Measurements from ENCODE around the gene UNC50. TPM values are rescaled to one million over a fixed set of nuclear protein-coding genes. Genes with fewer than 3 reads are reported as not detected.

The UNC50 gene
- total RNA-seq, 4 donors from 2014 or later: 40.3 to 55.7 (median 46.0) TPM

- ATAC-seq: no peak
- no peak for TF ChIP-seq POLR2A (IDR thresholded peaks at IDR 0.05)
- TF ChIP-seq EP300 (IDR thresholded peaks at IDR 0.05): no peak
- TF ChIP-seq POLR2AphosphoS5 (IDR thresholded peaks at IDR 0.05): no peak
- no peak for TF ChIP-seq CTCF (IDR thresholded peaks at IDR 0.05)
- peaks cover 0 to 6% (median 0%) of the 10 kb centered on the region in 3 donors for H3K4me1 ChIP-seq
- 43 to 82% methylated on average over 1 to 2 of the region's 4 CpGs for WGBS, 2 donors (ENCODE audit: low coverage in 1 of 2)
- no peaks in the 10 kb centered on the region for H3K27me3 ChIP-seq
- H3K9me3 ChIP-seq: no peaks in the 10 kb centered on the region
- no peak overlapping the region for H3K27ac ChIP-seq
- H3K36me3 ChIP-seq: peaks cover 0 to 29% of the 10 kb centered on the region in 2 donors
- H3K4me3 ChIP-seq: no peak overlapping the region
Measured at GRCh38 chr2:98648451-98648850, 40.1 kb downstream of the UNC50 start.

- H3K27ac ChIP-seq: no peak overlapping the region
- H3K4me1 ChIP-seq: peaks cover 0 to 6% (median 0%) of the 10 kb centered on the region in 3 donors
- WGBS, 2 donors (ENCODE audit: low coverage in 1 of 2): 19% methylated on average over 4 of the region's 4 CpGs; no CpG with 5 or more reads in 1 of the 2 donors
- no peaks in the 10 kb centered on the region for H3K27me3 ChIP-seq
- H3K4me3 ChIP-seq: no peak overlapping the region
- ATAC-seq: peak; percentile 70
- H3K36me3 ChIP-seq: peaks cover 0 to 26% of the 10 kb centered on the region in 2 donors
- no peaks in the 10 kb centered on the region for H3K9me3 ChIP-seq
- TF ChIP-seq EP300 (IDR thresholded peaks at IDR 0.05): no peak
- no peak for TF ChIP-seq POLR2A (IDR thresholded peaks at IDR 0.05)
- TF ChIP-seq CTCF (IDR thresholded peaks at IDR 0.05): peak; percentile 95 to 99 (median 97)
- no peak for TF ChIP-seq POLR2AphosphoS5 (IDR thresholded peaks at IDR 0.05)
Measured at GRCh38 chr2:98649135-98649991, 41.0 kb downstream of the UNC50 start.

- H3K27me3 ChIP-seq: no peaks in the 10 kb centered on the region
- no peak for TF ChIP-seq CTCF (IDR thresholded peaks at IDR 0.05)
- H3K4me1 ChIP-seq: peaks cover 0 to 6% (median 0%) of the 10 kb centered on the region in 3 donors
- no peak overlapping the region for H3K27ac ChIP-seq
- no peak overlapping the region for H3K4me3 ChIP-seq
- no peaks in the 10 kb centered on the region for H3K9me3 ChIP-seq
- peaks cover 0 to 26% of the 10 kb centered on the region in 2 donors for H3K36me3 ChIP-seq
- ATAC-seq: no peak
- 80 to 100% methylated on average over 1 of the region's 1 CpG for WGBS, 2 donors (ENCODE audit: low coverage in 1 of 2)
Measured at GRCh38 chr2:98649992-98650375, 41.6 kb downstream of the UNC50 start.

GRCh38 chr2:98650998-98651397 is 42.6 kb downstream of the UNC50 start:
- TF ChIP-seq EP300 (IDR thresholded peaks at IDR 0.05) (no peak), POLR2A (IDR thresholded peaks at IDR 0.05) (no peak), POLR2AphosphoS5 (IDR thresholded peaks at IDR 0.05) (no peak), CTCF (IDR thresholded peaks at IDR 0.05) (no peak)
- 79 to 88% methylated on average over 1 of the region's 1 CpG for WGBS, 2 donors (ENCODE audit: low coverage in 1 of 2)
- Histone ChIP-seq H3K36me3 (peaks cover 0 to 26% of the 10 kb centered on the region in 2 donors), H3K27ac (no peak overlapping the region), H3K4me3 (no peak overlapping the region), H3K4me1 (peaks cover 0 to 6% (median 0%) of the 10 kb centered on the region in 3 donors), H3K27me3 (no peaks in the 10 kb centered on the region), H3K9me3 (no peaks in the 10 kb centered on the region)
- ATAC-seq: no peak

Data from gastroesophageal sphincter (tissue), 4 donors.